Naive thymus-derived CD8-positive, alpha-beta T cell (primary cell): ENCODE results near the gene SARS1. TPM values are rescaled to one million over a fixed set of nuclear protein-coding genes. Genes with fewer than 3 reads are reported as not detected.
A peak's percentile ranks its signal among the peaks of the same experiment; 100 is the strongest.

ENCODE experiments used
- ATAC-seq, 2 donors: fragments of 150-1000 bp; cut with Tn5 transposase in 1 of 2; sonication (Bioruptor Pico), chemical (Tn5 transposase) in 1 of 2; 1 replicate in 1 of 2; 2 replicates in 1 of 2; pipeline ENCODE4 v1.10.0; 2021; ENCODE audit warnings: mild to moderate bottlenecking in 2 of 2, moderate library complexity in 2 of 2
- POLR2A ChIA-PET: fragments of 350-600 bp; sonication (Branson Sonifier 250); formaldehyde crosslinking; loops from one replicate; lab custom pipeline; 2021; ENCODE audit warnings: antibody characterized with exemption; lab: Charles Lee
- DNase-seq, 10 donors: peaks; one replicate each; pipeline versions ENCODE4 v3.0.0 to v3.0.0-alpha.2; 2020 to 2022
- H3K27ac Mint-ChIP-seq, 10 donors: one replicate each; pipeline ENCODE4 v1.8.0; 2020 to 2022; ENCODE audit warnings: mild to moderate bottlenecking in 10 of 10, mixed read lengths in 10 of 10, moderate library complexity in 4 of 10, inconsistent platforms in 1 of 10
- H3K27me3 Mint-ChIP-seq, 5 donors: one replicate each; pipeline ENCODE4 v1.8.0; 2021 to 2022; ENCODE audit warnings: mixed read lengths in 5 of 5
- H3K36me3 Mint-ChIP-seq, 3 donors: one replicate each; pipeline ENCODE4 v1.8.0; 2020 to 2022; ENCODE audit warnings: mixed read lengths in 3 of 3, mild to moderate bottlenecking in 2 of 3, inconsistent platforms in 1 of 3
- H3K4me1 Mint-ChIP-seq, 4 donors: one replicate each; pipeline ENCODE4 v1.8.0; 2021 to 2022; ENCODE audit warnings: mixed read lengths in 4 of 4
- H3K4me3 Mint-ChIP-seq, 10 donors: one replicate each; pipeline ENCODE4 v1.8.0; 2020 to 2022; ENCODE audit warnings: mild to moderate bottlenecking in 10 of 10, mixed read lengths in 10 of 10, moderate library complexity in 6 of 10, inconsistent platforms in 1 of 10
- H3K9me3 Mint-ChIP-seq, 9 donors: one replicate each; pipeline ENCODE4 v1.8.0; 2020 to 2022; ENCODE audit warnings: mixed read lengths in 9 of 9, mild to moderate bottlenecking in 3 of 9, inconsistent platforms in 1 of 9, moderate library complexity in 1 of 9
- polyA plus RNA-seq, 3 donors: library from polyadenylated mRNA; unstranded; fragments of 300-500 nt; fragmentation: Illumina TruSeq; gene quantifications; one replicate each; pipeline ENCODE4 v1.2.3, GENCODE V29; 2021
- total RNA-seq, 8 experiments: library from RNA in 2 of 8; stranded (reverse) in 2 of 8; gene quantifications; one replicate each; pipeline ENCODE4 v1.2.3 and lab custom pipeline; 2021 to 2026

SARS1 gene
- total and polyA plus RNA-seq, 5 experiments from 2014 or later: 117 to 211 (median 154) TPM

- Mint-ChIP-seq H3K27me3 (no peaks in the 10 kb centered on the region), H3K4me3 (no peak overlapping the region), H3K4me1 (peaks cover 0 to 10% (median 1%) of the 10 kb centered on the region in 4 donors), H3K27ac (peak overlapping the region in 1 of 10 donors; percentile 66), H3K36me3 (peaks cover 0 to 5% (median 0%) of the 10 kb centered on the region in 3 donors), H3K9me3 (no peaks in the 10 kb centered on the region)
- ATAC-seq (no peak), DNase-seq (no peak)
- POLR2A ChIA-PET: no interaction called here
These were observed 28.4 kb upstream of the SARS1 start for GRCh38 chr1:109185357-109185756.

DNA sequence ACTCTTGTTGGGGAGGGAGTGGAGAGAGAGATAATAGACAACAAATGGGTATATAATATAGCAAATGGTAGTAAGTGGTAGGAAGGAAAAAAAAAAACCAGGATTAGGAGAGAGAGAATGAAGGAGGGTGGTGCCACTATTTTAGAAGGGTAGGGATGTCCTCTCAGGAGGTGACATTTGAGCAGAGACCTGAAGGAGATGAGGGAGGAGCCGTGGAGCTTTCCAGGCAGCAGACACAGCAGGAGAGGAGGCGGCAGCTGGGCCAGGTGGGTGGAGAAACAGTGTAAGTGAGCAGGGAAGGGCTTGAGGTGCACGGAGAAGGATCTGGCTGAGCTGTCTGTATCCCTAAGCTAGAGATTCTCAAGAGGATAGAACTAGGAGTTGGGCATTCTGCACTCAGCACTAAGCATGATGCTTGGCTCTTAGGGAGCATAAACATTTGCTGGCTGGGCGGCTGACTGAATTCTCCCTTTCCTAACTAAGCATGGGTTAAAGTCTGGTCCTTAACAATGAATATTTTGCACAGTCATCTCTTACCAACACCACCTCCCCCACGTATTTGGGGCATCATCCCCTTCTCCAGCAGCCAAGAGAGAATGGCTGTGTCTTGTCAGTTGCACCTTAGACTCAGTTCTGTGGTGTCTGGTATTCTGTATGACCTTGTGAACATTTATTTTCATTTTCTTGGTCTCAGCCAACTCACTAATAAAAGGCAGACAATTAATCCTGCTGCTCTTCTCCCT lies 27.6 kb upstream of the SARS1 start:
- DNase-seq: no peak
- H3K27ac Mint-ChIP-seq: peak overlapping the region in 3 of 10 donors; percentile 12 to 66 (median 20)

DNA sequence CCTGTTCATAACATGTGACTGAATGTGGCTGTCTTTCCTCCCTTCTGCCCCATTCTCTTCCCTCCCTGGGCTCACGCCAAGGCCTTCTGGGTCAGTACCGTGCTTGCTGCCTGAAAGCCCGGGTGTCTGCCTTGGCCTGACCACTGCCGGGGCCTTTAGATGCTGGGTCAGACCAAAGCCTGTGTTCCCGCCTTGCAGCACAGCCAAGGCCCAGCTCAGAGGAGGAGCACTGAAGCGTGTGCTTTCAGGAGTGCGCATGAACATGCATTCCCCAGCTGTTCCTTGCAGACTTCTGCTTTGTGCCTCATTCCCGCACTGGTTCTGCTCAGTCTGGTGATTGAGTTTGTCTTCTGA lies 27.0 kb upstream of the SARS1 start:
- Mint-ChIP-seq H3K9me3 (no peaks in the 10 kb centered on the region), H3K4me3 (no peak overlapping the region), H3K36me3 (peaks cover 0 to 9% (median 6%) of the 10 kb centered on the region in 3 donors), H3K27me3 (no peaks in the 10 kb centered on the region), H3K4me1 (peaks cover 0 to 10% (median 1%) of the 10 kb centered on the region in 4 donors), H3K27ac (peak overlapping the region in 1 of 10 donors; percentile 20)
- DNase-seq (no peak), ATAC-seq (no peak)
- POLR2A ChIA-PET: no interaction called here

More for the DNA sequence above, 27.6 kb upstream of the SARS1 start:
- H3K4me1 Mint-ChIP-seq: peaks cover 0 to 10% (median 1%) of the 10 kb centered on the region in 4 donors
- H3K9me3 Mint-ChIP-seq: no peaks in the 10 kb centered on the region
- POLR2A ChIA-PET: no interaction called here
- H3K4me3 Mint-ChIP-seq: no peak overlapping the region
- peaks cover 0 to 9% (median 4%) of the 10 kb centered on the region in 3 donors for H3K36me3 Mint-ChIP-seq
- ATAC-seq: no peak
- no peaks in the 10 kb centered on the region for H3K27me3 Mint-ChIP-seq

- Mint-ChIP-seq H3K36me3 (peaks cover 0 to 9% (median 8%) of the 10 kb centered on the region in 3 donors), H3K4me3 (no peak overlapping the region), H3K27me3 (no peaks in the 10 kb centered on the region), H3K27ac (peak overlapping the region in 1 of 10 donors; percentile 20), H3K9me3 (no peaks in the 10 kb centered on the region), H3K4me1 (peaks cover 0 to 10% (median 1%) of the 10 kb centered on the region in 4 donors)
- POLR2A ChIA-PET: interaction anchor here (0.6 kb wide), 1 partner anchor 347 kb away, joined by 3 read pairs; no protein-coding TSS in a partner anchor
- ATAC-seq: no peak
- DNase-seq: no peak
These were observed 26.6 kb upstream of the SARS1 start for GRCh38 chr1:109187127-109187526.

DNA sequence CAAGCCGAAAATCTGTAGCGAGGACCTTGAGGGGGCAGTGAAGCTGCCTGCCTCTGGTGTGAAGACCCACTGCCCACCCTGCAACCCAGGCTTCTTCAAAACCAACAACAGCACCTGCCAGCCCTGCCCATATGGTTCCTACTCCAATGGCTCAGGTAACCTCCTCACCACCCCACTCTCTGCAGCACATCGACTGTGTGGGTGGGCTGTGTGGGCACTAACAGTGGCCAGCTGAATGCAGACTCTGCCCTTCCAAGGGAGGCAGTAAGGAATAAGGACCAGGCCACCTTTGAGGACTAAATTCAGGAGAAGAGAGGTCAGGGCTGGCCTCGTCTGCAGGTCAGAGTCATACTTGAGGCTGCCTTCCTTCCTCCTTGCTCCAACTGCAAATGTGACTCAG lies 25.5 kb upstream of the SARS1 start:
- DNase-seq: no peak
- POLR2A ChIA-PET: no interaction called here
- no peak overlapping the region for H3K27ac Mint-ChIP-seq

DNA sequence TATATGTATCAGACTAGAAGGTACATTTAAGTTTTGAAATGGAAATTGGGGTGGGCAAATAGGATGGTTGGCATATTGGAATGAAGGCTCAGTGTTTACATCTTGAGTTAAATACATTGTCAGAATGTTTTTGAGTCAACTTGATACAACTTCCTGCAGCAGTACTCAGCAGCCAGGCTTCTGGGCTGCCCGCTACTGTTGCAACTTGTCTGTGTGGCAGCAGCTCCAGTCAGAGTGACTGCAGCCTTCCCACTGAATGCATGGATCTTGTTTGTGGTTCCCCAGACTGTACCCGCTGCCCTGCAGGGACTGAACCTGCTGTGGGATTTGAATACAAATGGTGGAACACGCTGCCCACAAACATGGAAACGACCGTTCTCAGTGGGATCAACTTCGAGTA lies 24.9 kb upstream of the SARS1 start:
- Mint-ChIP-seq H3K27ac (peak overlapping the region in 1 of 10 donors; percentile 59), H3K4me3 (no peak overlapping the region), H3K27me3 (no peaks in the 10 kb centered on the region), H3K36me3 (peaks cover 0 to 12% (median 11%) of the 10 kb centered on the region in 3 donors), H3K9me3 (no peaks in the 10 kb centered on the region), H3K4me1 (peaks cover 0 to 10% (median 3%) of the 10 kb centered on the region in 4 donors)
- POLR2A ChIA-PET: no interaction called here
- DNase-seq (no peak), ATAC-seq (no peak)

More for the DNA sequence above, 25.5 kb upstream of the SARS1 start:
- H3K4me3 Mint-ChIP-seq: no peak overlapping the region
- no peaks in the 10 kb centered on the region for H3K9me3 Mint-ChIP-seq
- H3K4me1 Mint-ChIP-seq: peaks cover 0 to 10% (median 1%) of the 10 kb centered on the region in 4 donors
- H3K27me3 Mint-ChIP-seq: no peaks in the 10 kb centered on the region
- no peak for ATAC-seq
- H3K36me3 Mint-ChIP-seq: peaks cover 0 to 12% (median 11%) of the 10 kb centered on the region in 3 donors

GRCh38 chr1:109190189-109190588 lies 23.5 kb upstream of the SARS1 start:
- Mint-ChIP-seq H3K9me3 (no peaks in the 10 kb centered on the region), H3K4me3 (no peak overlapping the region), H3K27me3 (no peaks in the 10 kb centered on the region), H3K4me1 (peaks cover 0 to 10% (median 5%) of the 10 kb centered on the region in 4 donors), H3K36me3 (peaks cover 0 to 12% (median 10%) of the 10 kb centered on the region in 3 donors), H3K27ac (no peak overlapping the region)
- DNase-seq (no peak), ATAC-seq (no peak)
- POLR2A ChIA-PET: interaction anchor here (0.6 kb wide), 1 partner anchor 55 kb away, joined by 3 read pairs; no protein-coding TSS in a partner anchor

DNA sequence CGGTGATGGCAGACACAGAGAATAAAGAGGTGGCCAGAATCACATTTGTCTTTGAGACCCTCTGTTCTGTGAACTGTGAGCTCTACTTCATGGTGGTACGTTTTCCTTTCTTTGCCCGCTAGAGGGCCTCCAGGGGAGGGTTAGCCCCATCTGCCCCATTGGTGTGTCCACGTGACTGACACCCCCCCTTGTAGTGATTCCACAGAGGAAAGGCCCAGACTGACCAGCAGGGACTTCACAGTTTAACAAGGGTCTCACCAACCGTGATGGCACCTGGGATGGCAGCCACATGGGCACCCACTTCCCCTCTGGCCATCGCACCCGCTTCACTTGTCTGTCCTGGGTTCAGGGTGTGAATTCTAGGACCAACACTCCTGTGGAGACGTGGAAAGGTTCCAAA lies 22.3 kb upstream of the SARS1 start:
- Mint-ChIP-seq H3K4me1 (peaks cover 0 to 10% (median 5%) of the 10 kb centered on the region in 4 donors), H3K9me3 (no peaks in the 10 kb centered on the region), H3K27ac (no peak overlapping the region), H3K27me3 (no peaks in the 10 kb centered on the region), H3K36me3 (peaks cover 0 to 12% (median 9%) of the 10 kb centered on the region in 3 donors), H3K4me3 (no peak overlapping the region)
- DNase-seq (no peak), ATAC-seq (no peak)
- POLR2A ChIA-PET: no interaction called here

GRCh38 chr1:109191891-109192290 lies 21.8 kb upstream of the SARS1 start:
- Mint-ChIP-seq H3K9me3 (no peaks in the 10 kb centered on the region), H3K27me3 (no peaks in the 10 kb centered on the region), H3K4me3 (no peak overlapping the region), H3K36me3 (peaks cover 0 to 12% (median 9%) of the 10 kb centered on the region in 3 donors), H3K27ac (peak overlapping the region in 1 of 10 donors; percentile 22), H3K4me1 (peaks cover 0 to 10% (median 5%) of the 10 kb centered on the region in 4 donors)
- POLR2A ChIA-PET: no interaction called here
- ATAC-seq (no peak), DNase-seq (no peak)

DNA sequence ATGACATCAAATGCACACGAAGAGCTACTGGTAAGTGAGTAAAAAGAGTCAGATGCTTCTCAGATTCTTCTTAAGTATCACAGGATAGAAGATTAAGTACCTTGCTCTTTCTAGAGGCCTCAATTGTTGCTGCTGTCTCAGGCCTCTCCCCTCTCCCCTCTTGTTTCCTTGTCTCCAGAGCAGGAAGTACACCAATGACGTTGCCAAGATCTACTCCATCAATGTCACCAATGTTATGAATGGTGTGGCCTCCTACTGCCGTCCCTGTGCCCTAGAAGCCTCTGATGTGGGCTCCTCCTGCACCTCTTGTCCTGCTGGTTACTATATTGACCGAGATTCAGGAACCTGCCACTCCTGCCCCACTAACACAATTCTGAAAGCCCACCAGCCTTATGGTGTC lies 21.3 kb upstream of the SARS1 start:
- Mint-ChIP-seq H3K9me3 (no peaks in the 10 kb centered on the region), H3K4me3 (no peak overlapping the region), H3K4me1 (peaks cover 0 to 10% (median 5%) of the 10 kb centered on the region in 4 donors), H3K27ac (peak overlapping the region in 3 of 10 donors; percentile 13 to 71 (median 35)), H3K27me3 (no peaks in the 10 kb centered on the region), H3K36me3 (peaks cover 0 to 12% (median 9%) of the 10 kb centered on the region in 3 donors)
- no peak for ATAC-seq
- POLR2A ChIA-PET: no interaction called here
- DNase-seq: no peak

GRCh38 chr1:109193653-109194590 lies 19.8 kb upstream of the SARS1 start:
- Mint-ChIP-seq H3K4me1 (peaks cover under 1 to 10% (median 2%) of the 10 kb centered on the region in 4 donors), H3K27ac (peak overlapping the region in 3 of 10 donors; percentile 12 to 38 (median 29)), H3K4me3 (no peak overlapping the region), H3K36me3 (peaks cover 0 to 12% (median 9%) of the 10 kb centered on the region in 3 donors), H3K9me3 (no peaks in the 10 kb centered on the region), H3K27me3 (no peaks in the 10 kb centered on the region)
- ATAC-seq: peak; percentile 57 to 73
- POLR2A ChIA-PET: interaction anchor here (1.0 kb wide), 1 partner anchor 20 kb away, joined by 3 read pairs; the partner anchor contains the start of gene SARS1
- DNase-seq: peak; percentile 10 to 68 (median 36)
